WI38 (cell line): ENCODE measurements around the gene PRR5L.

Source experiments
- H3K4me3 ChIP-seq: 2 replicates; pipeline ENCODE4 v1.5.1; 2011; ENCODE audit warnings: low read depth, mild to moderate bottlenecking, control low read depth, low read length
- TF ChIP-seq, protein P1 (sequence below): IDR thresholded peaks from 2 replicates; pipeline ENCODE4 v1.5.1; 2012; ENCODE audit warnings: low read depth, mild to moderate bottlenecking, control low read depth, low read length

PRR5L gene

DNA sequence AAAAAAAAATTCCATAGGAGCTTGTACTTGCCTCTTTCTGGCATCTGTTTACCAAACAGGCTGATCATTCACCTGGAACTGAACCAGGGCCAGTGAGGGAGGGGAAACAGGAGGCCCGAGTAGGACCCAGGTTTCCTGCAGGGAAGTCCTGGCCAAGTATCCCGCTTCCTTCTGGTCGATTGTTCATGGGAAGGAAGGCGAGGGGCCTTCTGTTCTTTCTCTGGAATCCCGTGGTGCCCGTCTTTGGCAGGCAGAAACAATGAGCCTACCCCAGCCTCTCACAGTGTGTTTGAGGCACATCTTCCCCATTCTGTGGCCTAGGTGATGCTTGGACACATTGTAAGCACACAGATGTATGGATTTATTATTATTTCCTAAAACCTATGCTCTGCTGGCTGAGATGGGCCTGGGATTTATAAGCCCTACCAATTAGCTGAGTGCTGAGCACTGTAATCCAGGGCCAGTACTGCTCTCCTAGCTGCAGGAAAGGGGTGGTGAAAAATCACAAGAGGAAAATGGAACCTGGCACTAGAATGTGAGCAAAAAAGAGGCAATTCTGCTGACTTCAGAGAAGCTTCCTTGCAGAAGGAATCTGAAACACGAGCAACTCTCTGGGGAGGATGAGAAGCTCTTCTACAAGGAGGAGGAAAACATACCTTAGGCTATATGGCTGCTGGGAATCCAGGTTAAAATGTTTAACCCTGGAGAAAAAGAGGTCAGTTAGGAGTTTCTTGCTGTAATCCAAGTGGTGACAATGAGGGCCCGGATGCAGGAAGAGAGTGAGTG is 53.5 kb downstream of the PRR5L start:
- H3K4me3 ChIP-seq = no peak overlapping the region
- TF ChIP-seq, protein P1, sequence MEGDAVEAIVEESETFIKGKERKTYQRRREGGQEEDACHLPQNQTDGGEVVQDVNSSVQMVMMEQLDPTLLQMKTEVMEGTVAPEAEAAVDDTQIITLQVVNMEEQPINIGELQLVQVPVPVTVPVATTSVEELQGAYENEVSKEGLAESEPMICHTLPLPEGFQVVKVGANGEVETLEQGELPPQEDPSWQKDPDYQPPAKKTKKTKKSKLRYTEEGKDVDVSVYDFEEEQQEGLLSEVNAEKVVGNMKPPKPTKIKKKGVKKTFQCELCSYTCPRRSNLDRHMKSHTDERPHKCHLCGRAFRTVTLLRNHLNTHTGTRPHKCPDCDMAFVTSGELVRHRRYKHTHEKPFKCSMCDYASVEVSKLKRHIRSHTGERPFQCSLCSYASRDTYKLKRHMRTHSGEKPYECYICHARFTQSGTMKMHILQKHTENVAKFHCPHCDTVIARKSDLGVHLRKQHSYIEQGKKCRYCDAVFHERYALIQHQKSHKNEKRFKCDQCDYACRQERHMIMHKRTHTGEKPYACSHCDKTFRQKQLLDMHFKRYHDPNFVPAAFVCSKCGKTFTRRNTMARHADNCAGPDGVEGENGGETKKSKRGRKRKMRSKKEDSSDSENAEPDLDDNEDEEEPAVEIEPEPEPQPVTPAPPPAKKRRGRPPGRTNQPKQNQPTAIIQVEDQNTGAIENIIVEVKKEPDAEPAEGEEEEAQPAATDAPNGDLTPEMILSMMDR = no peak

DNA sequence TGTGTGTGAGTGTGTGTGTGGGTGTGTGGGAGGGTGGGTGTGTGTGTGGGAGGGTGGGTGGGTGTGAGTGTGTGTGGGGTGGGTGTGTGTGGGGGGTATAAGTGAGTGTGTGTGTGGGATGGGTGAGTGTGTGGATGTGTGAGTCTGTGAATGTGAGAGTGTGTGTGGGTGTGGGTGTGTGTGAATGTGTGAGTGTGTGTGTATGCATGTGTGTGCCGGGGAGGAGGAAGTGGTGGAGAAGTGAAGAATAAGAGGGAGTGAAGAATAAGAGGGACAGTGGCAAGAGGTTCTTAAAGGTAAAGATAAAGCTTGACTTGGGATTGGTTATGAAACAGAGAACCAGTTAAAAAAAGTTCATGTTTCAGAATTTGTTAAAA is 54.0 kb downstream of the PRR5L start:
- TF ChIP-seq, protein P1 = no peak
- no peak overlapping the region for H3K4me3 ChIP-seq

DNA sequence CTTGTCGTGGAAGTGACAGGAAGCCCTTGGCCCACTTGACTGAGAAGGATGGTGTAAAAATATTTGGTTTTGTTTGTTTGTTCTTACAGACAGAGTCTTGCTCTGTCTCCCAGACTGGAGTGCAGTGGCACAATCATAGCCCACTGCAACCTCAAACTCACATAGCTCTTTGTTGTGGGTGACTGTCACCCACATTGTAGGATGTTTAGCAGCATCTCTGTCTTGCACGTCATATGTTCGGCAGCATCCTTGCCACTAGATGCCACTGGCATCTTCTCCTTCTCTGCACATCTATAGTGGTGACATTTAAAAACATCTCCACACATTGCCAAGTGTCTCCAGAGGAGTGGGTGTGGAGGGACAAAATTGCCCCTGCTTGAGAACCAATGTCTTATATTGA is 56.8 kb downstream of the PRR5L start:
- TF ChIP-seq, protein P1 = no peak
- H3K4me3 ChIP-seq = no peak overlapping the region

DNA sequence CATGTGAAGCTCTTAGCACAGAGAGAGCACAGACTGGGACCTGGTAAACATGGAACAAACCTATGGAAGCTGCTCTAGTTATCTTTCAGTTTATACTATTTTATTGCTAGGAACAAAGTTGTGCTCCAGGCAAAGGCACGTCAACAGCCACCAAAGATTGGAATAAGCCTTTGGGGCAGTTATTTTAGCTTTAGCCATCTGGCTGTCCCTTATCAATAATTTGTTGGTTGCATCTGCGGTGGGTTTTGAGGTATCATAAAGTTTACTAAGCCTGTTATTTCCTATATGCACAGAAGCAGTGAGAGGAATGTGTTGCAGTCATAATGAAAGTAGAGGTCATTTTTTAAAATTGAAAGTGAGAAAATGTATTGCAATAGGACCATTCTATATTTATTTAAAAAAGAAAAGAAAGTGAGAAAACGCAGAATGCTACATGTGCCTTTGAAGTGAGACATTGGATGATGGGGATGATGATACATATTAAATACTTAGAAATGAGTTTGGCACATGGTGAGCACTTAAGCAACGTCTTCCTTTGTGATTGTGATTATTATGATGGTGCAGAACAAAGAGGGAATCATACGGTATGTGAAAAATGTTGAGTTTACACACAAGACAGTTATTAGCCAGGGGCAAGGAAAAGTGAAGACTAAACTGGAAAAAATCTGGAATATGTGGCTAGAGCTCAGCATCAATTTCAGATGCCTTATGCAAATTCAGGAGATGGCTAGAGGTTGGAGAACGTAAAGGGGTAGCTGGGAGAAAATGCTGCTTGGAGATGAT is 58.3 kb downstream of the PRR5L start:
- TF ChIP-seq, protein P1 = no peak
- no peak overlapping the region for H3K4me3 ChIP-seq

DNA sequence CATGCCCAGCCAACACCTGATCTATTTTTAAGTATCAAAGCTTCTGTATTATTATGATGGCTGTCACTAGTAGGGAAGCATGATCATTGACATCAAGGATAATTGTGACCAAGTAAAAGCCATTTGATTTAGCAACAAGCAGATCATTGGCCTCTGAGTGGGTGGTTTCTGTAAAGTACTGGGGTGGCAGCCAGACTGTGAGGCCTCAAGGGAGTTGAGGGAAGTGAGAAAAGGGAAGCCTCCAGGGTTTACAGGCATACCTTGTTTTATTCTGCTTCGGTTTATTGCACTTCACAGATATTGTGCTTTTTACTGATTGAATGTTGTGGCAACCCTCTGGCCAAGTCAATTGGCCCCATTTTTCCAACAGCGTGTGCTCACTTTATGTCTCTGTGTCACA is 60.1 kb downstream of the PRR5L start:
- TF ChIP-seq, protein P1 = no peak
- no peak overlapping the region for H3K4me3 ChIP-seq

DNA sequence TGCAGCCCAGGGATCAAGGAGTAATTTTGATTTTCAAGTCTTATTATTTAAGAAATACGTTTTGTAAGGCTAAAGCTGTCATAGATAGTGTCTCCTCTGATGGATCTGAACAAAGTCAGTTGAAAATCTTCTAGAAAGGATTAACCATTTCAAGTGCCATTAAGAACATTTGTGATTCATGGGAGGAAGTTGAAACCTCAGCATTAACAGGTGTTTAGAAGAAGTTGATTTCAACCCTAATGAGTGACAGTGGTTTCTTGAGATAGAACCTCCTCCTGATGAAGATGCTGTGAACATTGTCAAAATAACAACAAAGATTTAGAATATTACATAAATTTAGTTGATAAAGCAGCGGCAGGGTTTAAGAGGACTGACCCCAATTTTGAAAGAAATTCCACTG is 61.7 kb downstream of the PRR5L start:
- H3K4me3 ChIP-seq = no peak overlapping the region
- TF ChIP-seq, protein P1 = no peak

GRCh38 chr11:36358436-36358835 is 62.3 kb downstream of the PRR5L start:
- H3K4me3 ChIP-seq = no peak overlapping the region
- TF ChIP-seq, protein P1 = no peak
